Stimulated activated CD4-positive, alpha-beta T cell treated with anti-CD3 and anti-CD28 coated beads, Interleukin-4, amount 100 ng/mL, for 1 hour (primary cell): ENCODE data around the gene CACNA1D.

ENCODE experiments used
- DNase-seq: peaks from one replicate; pipeline ENCODE4 v3.0.0-alpha.2; 2020

CACNA1D gene

GRCh38 chr3:53696401-53697172 lies 202.2 kb downstream of the CACNA1D start:
- no peak for DNase-seq

DNA sequence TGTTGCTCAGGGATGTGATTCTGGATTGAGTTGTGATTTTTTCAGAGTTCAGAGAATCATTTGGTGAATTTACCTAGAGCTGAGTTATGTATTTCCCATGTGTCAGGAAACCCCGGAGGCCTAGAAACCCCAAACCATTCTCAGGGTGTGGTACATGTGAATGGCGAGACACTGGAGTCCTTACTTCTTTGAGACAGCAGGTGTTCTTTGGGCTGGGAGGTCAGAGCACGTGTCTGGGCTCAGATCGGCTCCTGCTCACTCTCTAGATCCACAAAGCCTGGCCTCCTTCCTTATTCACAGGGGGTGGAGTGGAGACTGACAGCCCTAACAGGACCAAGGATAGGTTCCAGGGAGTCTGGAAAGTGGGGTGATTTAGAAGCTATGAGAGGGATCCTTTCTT lies 206.0 kb downstream of the CACNA1D start:
- no peak for DNase-seq

DNA sequence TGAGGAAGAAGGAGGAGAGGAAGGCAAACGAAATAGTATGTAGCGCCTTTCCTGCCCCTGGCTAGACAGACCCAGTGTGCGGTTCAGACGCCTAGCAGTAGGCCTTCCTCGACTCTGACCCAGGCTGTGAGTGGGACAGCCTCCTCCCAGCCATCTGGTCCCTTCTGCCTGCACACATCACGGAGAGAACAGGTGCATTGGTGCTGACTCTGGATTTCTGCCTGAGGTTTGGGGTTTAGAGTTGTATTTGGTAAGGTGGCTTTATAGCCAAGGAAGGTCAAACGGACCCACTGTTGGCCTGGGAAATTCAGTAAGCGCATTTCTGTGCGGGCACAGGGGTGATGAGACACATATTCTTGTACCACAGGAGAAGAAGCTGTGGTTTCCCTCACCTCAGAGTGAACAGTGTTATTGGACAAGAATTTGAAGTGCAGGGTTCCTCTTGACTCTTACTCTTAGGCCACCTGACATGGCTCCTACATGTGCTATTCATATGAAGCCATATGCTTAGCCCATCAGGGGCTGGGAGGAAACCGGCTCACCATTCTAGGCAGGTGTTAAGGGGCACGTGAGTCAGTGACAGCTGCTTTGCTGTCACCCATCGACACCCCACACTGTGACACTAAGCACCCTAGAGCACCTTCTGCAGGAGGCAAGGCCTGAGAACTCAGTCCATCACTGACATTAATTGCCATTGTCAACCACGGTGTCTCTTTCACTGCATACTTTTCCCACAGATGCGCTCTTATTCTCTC lies 208.5 kb downstream of the CACNA1D start:
- no peak for DNase-seq

GRCh38 chr3:53703630-53704362 lies 209.4 kb downstream of the CACNA1D start:
- no peak for DNase-seq

DNA sequence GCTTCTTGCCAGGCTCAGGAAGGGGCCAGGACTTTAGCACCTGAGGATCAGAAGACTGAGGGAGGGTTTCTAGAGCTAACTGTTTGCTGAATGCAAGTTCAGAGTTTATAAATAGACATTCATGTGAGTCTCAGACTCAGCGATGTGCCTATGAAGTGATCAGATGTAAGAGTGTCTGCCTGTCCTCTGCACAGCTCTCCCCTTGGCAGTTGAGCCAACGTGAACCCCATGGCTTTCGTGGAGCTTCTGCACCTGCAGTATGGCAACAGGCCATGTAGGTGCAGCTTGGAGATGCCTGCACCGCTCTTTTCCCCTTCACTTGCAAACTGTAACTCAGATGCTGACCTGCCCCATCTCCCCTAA lies 209.9 kb downstream of the CACNA1D start:
- no peak for DNase-seq

DNA sequence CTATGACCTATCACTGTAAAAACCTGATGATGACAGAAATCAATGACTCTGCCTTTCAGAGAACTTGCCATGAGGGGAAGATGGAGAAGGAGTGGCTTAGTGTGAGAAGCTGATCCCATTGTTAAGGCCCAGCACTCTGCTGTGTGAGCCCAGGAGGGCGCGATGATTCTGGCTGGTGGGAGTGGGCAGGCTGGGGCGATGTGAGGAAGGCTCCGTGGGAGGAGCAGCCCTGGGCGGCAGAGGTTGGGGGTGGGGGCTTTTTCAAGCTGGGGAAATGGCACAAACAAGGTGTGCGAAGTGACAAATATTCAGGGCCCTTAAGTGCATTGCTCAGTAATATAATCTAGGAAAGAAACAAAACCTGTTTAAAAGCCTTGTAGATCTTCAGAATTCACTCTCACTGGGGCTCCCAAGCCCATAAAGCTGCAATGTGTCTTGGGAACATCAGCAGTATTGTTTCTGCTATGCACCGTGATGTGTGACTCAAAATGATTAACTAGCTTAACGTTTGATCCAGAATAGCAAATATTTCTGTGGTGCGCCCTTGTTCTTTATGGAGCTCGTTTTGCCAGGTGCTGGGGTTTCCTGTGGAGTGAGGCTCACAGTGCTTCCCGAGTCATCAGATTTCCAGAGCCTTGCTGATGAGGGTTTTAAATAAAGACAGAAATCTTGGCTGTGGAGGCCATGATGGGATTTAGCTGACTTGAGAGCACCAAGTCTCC lies 210.8 kb downstream of the CACNA1D start:
- DNase-seq = no peak

DNA sequence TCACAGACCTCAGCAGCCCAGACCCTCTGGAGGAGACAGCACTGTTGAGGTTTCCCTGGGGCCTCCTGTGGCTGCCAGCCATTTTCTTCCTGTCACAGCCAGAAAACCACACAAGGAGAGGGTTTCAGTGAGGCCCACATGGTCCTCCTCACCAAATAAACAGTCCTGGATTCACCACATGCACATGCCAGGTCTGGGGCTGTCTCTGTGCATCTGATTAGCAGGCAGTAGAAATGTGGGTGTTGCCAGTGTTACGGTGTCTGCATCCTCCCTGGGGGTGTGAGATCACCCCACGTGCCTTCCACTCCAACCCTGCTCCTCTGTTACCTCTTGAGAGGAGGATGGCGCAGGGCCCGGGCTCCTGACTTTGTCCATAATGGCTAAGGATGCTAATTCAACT lies 211.4 kb downstream of the CACNA1D start:
- no peak for DNase-seq

- no peak for DNase-seq
Observed at GRCh38 chr3:53707222-53707621, 212.8 kb downstream of the CACNA1D start.

DNA sequence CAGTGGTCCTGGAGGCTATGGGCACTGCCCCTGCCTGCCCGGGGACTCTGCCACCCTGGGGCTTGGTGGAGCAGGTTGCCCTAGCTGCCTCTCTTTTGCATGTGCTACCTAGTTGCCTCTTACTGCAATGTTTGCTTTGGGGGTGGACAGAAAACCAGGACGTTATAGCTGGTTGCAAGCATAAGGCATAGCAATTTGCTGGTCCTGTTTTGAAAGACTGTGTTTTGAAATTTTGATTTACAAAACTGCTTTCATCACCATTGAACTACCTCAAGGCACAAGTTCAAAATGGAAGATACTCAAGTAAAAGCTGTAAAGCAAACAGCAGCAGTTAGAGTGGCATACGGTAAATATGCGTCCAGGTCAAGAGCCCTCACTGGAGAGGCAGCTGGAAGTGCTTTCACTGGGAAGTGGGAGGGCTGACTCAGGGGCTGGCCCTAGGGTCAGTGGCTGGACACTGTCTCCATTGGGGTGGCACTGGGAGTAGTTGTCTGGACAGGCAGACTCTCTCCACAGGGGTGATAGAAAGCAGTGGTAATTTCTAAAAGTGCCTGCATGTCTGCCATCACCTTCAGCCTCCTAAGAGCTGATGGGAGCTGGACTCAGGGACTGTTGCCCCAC lies 213.7 kb downstream of the CACNA1D start:
- no peak for DNase-seq

- no peak for DNase-seq
Observed at GRCh38 chr3:53709256-53709655, 214.8 kb downstream of the CACNA1D start.

- DNase-seq = peak; percentile 50
Observed at GRCh38 chr3:53709860-53710674, 215.7 kb downstream of the CACNA1D start.

- DNase-seq = no peak
Observed at GRCh38 chr3:53711387-53711786, 217.0 kb downstream of the CACNA1D start.

DNA sequence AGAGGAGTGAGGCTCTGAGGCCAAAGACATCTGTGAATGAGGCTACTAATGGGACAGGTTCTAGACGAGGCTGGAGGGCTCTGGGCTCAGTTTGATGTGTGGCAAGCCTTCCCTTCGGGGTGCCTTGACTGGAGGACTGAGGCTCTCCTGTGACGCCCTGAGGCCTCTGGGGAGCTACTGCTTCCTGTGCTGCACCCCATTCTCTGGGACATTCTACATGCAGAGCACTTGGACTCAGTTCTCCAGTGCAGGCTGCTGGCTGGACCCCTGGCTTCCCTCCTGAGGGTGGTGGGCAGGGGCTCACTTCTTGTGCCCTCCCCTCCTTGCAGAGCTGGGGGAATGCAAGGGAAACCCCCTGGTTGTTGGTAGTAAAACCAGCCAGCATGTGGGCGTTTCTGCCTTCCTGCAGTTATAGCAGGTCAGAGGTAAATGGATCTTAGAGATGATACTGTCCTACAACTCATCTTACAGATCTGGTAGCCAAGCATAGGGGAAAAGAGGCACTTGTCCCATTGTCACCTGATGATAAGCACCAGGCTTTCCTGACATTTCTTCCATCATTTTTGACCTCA lies 218.5 kb downstream of the CACNA1D start:
- no peak for DNase-seq

- no peak for DNase-seq
Observed at GRCh38 chr3:53713626-53714025, 219.2 kb downstream of the CACNA1D start.

DNA sequence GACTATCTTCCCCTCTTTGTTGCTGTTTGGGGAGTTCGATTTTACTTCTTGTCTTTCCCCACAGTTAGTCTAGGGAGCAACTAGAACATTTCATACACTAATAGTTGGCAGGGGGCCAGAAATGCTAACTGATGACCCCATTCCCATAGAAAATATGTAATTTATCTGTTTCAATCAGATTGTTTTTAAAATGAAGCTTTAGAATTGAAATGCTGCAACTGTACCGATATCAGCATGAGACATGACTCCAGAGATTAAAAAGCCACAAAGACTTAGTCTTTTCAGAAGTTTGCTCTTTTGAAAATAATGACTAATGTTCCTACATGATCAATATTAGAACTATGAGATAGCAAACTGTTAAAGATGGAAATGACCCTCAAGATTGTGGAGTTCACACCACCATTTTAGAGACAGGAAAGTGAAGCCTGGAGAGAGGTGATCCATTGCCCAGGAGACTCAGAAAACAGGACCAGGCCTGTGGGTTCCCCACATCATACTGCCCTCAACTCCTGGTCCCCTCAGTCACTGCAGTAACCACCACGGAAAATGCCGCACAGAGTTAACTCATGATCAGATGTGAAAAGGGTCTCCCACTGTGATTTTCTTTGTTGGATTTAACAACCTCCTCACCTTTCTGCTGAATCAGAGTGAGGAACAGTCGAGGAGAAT lies 221.5 kb downstream of the CACNA1D start:
- DNase-seq = no peak

DNA sequence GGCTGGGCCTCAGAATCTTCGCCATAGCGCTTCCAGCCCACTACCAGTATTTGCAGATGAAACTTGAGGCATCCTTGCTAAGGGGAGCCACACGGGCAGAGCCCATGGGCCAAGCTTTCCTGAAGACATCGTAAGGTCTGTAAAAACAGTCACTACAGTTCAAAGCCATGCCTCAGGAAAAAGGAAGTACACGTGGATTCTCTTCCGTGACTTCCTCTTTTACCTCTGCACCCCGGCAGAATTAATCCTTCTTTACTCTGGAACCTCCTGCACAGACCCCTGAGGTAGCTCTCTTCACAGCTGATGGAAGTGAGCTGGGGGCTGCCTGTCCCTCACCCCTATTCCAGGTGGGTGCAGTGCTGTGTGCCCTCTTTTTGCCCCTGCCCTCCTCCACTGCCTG lies 222.6 kb downstream of the CACNA1D start:
- no peak for DNase-seq

GRCh38 chr3:53718462-53718861 lies 224.1 kb downstream of the CACNA1D start:
- DNase-seq = no peak

DNA sequence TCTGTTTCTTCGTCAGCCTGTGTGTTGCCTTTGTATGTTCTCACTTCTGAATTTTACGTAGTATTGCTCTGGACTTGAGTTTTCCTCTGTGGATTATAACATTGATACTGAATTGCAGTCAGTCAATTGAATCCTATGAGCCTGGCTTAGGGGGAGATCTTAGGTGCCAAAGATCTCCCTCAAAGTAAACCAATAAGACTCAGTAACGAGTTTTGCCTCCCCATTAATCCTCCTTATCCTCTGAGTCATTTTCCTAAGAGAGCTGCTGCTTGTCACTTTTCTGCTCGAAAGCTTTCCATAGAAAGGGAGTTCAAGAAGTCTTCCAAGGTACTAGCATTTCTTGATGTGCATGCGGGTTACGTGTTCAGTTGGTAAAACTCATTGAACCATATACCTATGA lies 225.4 kb downstream of the CACNA1D start:
- no peak for DNase-seq

DNA sequence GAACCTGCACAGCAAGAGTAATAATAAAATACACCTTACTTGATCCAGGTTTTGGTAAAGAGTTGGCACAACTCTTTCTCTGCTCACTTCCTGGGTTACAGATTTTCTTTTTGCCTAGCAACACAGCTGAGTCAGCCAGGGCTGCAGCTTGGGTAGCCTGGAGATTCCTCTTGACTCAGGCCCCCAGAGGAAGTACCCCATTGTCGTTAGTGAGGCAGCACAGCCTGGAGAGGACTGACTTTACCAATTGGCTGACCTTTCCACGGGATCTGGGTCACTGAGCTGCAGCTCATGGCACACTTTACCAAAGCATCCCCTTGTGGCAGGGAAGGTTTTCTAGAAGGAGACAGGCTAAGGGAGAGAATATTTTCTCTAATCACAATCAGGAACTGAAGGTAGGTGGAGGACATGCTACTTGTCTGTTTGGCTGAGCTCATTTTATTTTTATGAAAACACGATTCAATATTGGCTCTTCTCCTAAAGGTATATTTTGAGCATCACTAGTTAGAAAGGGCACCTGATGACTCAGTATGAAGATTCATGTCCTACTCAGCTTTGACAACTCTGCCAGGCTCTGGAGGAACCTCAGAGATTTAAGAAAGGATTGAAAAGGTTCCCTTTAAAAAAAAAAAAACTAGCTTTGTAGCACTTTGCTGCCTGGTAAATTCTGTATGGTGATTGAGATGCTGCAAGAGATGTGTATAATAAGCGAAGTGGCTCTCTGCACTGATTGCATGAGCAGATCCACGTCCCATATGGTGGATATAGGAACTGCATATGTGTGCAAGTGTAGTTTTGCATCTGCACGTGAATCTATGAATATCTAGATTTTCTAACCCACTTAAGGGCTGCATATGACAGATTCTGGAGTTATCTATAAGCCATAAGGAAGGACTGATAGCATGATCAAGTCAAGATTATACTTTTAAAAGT lies 227.0 kb downstream of the CACNA1D start:
- no peak for DNase-seq

- DNase-seq = no peak
Observed at GRCh38 chr3:53724566-53724965, 230.2 kb downstream of the CACNA1D start.
